RCC 7860 (cell line): ENCODE measurements around the gene ANO2.

Source experiments
- DNase-seq: peaks from one replicate; pipeline ENCODE4 v3.0.0-alpha.2; 2015; ENCODE audit warnings: low spot score
- FAIRE-seq: peaks from 2 replicates; lab custom pipeline; 2012; peaks lifted over from hg19 to GRCh38; lab: Jason Lieb, UNC

The ANO2 gene

GRCh38 chr12:5784462-5785130 is 160.5 kb downstream of the ANO2 start:
- DNase-seq = no peak
- no peak for FAIRE-seq

GRCh38 chr12:5783289-5783920 is 161.7 kb downstream of the ANO2 start:
- FAIRE-seq (no peak), DNase-seq (no peak)

GRCh38 chr12:5780536-5780935 is 164.5 kb downstream of the ANO2 start:
- no peak for DNase-seq
- FAIRE-seq = no peak

- FAIRE-seq (no peak), DNase-seq (no peak)
Observed at GRCh38 chr12:5779401-5779800, 165.7 kb downstream of the ANO2 start.

GRCh38 chr12:5778821-5779220 is 166.2 kb downstream of the ANO2 start:
- DNase-seq (no peak), FAIRE-seq (no peak)

- FAIRE-seq (no peak), DNase-seq (no peak)
Observed at GRCh38 chr12:5777451-5777850, 167.6 kb downstream of the ANO2 start.

GRCh38 chr12:5776091-5776490 is 169.0 kb downstream of the ANO2 start:
- no peak for FAIRE-seq

GRCh38 chr12:5773550-5773949 is 171.5 kb downstream of the ANO2 start:
- FAIRE-seq = no peak
- no peak for DNase-seq

More at GRCh38 chr12:5776091-5776490, 169.0 kb downstream of the ANO2 start:
- no peak for DNase-seq

GRCh38 chr12:5771756-5772155 is 173.3 kb downstream of the ANO2 start:
- FAIRE-seq (no peak), DNase-seq (no peak)

- FAIRE-seq (no peak), DNase-seq (no peak)
Observed at GRCh38 chr12:5770727-5771126, 174.3 kb downstream of the ANO2 start.

- no peak for DNase-seq
- no peak for FAIRE-seq
Observed at GRCh38 chr12:5768581-5769196, 176.4 kb downstream of the ANO2 start.

- DNase-seq (no peak), FAIRE-seq (no peak)
Observed at GRCh38 chr12:5768171-5768570, 176.9 kb downstream of the ANO2 start.

- no peak for FAIRE-seq
- no peak for DNase-seq
Observed at GRCh38 chr12:5758347-5758746, 186.7 kb downstream of the ANO2 start.

- FAIRE-seq (no peak), DNase-seq (no peak)
Observed at GRCh38 chr12:5756338-5756842, 188.7 kb downstream of the ANO2 start.

GRCh38 chr12:5748027-5748426 is 197.0 kb downstream of the ANO2 start:
- FAIRE-seq (no peak), DNase-seq (no peak)

GRCh38 chr12:5746917-5747316 is 198.1 kb downstream of the ANO2 start:
- no peak for FAIRE-seq
- DNase-seq = no peak

GRCh38 chr12:5746036-5746908 is 198.8 kb downstream of the ANO2 start:
- peak; percentile 30 for DNase-seq

GRCh38 chr12:5745251-5745888 is 199.7 kb downstream of the ANO2 start:
- DNase-seq = peak; percentile 30
- no peak for FAIRE-seq

More at GRCh38 chr12:5746036-5746908, 198.8 kb downstream of the ANO2 start:
- peak; percentile 93 for FAIRE-seq

- no peak for FAIRE-seq
- no peak for DNase-seq
Observed at GRCh38 chr12:5742258-5742657, 202.8 kb downstream of the ANO2 start.

- FAIRE-seq = no peak
- DNase-seq = no peak
Observed at GRCh38 chr12:5739917-5740316, 205.1 kb downstream of the ANO2 start.

- no peak for FAIRE-seq
- DNase-seq = no peak
Observed at GRCh38 chr12:5737778-5738177, 207.3 kb downstream of the ANO2 start.
